Iris pigment epithelial cell (primary cell): Measurements from ENCODE around the gene FXYD1.
"Not testable (repeated sequence)": the region's sequence is repeated elsewhere in the genome, so short reads cannot be mapped to it uniquely, and the experiment has no call there.

Experiments
- DNase-seq: peaks from one replicate; pipeline ENCODE4 v3.0.0-alpha.2; 2011; ENCODE audit warnings: low read depth

FXYD1 gene

DNA sequence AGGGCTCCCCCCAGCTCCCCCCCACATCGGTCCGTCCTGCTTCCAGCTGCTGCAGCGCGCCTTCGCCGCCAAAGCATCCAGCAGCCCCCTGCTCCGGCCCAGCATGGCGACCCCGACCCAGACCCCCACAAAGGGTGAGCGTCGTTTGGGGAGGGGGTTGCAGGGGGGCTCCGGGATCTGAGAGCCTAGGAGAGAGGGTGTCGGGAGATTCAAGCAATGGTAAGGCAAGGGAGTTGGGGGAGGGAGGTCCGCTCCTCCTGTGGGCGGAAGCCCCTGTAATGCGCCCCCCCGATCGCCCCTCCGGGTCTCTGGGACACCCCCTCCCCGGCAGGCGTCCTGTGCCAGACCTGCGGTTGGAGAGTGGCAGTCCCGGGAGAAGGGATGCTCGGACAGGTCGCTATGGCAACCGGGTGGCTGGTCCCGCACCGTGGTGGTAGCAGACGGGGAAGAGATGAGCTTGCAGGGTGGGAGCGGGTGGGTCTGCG lies 4.6 kb downstream of the FXYD1 start, which contains the start of gene FXYD7:
Gene FXYD7 (plus strand): TSS at position 25 of the 485 bp plus-strand sequence. CDS start 79 bp downstream, at position 104.
- DNase-seq: no peak

DNA sequence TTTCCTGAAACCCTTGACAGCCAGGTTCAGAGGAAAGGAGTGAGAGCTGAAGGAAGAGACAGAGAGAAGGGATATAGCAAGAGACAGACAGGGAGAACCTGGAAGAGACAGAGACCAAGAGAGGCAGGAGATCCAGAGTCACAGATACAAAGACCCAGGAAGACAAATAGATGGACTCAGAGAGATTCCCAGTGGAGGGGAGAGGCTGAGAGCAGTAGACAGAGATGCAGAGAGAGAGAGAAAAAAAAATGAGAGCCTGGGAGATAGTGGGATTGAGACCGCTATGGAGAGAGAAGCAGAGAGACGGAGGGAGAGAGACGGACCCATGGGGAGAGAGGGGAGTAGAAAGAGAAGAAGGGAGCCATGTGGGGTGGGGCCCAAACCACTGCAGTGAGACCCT lies 5.2 kb downstream of the FXYD1 start:
- no peak for DNase-seq

DNA sequence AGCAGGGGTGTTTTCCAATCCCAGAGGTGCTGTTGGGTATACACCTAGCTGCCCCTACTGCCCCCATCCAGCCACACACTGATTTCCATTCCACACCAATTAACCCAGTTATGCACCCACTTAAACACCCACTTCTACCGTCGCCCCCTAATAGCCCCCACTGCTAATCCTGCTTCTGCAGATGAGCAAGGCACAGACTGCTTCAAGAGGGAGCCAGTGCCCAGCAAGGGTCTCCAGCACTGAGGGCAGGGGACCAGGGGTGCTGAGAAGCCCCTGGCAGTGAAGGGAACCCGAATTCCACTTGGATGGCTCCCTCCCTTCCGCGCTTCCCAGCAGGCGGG lies 5.6 kb downstream of the FXYD1 start:
- DNase-seq: no peak

DNA sequence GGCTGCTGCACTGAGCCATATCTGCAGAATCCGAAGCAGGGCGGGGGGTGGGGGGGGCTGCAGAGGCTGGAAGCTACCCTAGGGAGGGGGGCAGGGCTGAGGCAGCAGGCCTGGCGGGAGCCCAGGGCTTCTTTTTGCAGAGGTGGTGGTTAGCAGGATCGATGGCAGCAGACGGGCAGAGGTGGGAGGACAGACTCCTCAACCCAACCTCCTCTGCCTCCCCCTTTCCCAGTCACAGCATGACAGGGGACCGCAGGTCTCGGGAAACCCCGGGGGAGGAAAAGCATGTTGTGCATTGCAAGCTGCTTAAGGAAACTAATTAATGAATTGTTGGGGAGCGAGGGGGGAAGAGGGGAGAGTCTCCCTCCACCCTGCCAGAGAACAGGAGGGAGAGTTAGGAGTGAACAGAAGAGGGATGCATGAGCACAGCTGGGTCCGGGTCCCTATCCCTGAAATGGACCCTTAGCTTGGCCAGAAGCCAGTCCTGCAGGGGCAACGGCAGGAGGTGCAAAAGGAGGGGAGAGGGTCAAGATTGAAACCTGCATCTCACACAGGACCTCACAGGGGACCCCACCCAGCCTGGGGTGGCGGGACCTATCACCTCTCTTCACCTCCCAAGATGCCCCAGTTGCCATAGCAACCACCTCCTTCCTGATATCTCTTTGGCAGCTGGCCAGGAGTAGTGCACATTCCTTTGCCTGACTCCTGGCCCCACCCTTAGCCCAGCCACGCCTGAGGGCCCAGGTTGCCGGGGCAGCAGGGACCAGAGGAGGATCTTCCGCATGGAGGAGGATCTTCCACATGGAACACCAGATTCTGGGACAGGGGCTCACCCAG lies 6.2 kb downstream of the FXYD1 start:
- no peak for DNase-seq

DNA sequence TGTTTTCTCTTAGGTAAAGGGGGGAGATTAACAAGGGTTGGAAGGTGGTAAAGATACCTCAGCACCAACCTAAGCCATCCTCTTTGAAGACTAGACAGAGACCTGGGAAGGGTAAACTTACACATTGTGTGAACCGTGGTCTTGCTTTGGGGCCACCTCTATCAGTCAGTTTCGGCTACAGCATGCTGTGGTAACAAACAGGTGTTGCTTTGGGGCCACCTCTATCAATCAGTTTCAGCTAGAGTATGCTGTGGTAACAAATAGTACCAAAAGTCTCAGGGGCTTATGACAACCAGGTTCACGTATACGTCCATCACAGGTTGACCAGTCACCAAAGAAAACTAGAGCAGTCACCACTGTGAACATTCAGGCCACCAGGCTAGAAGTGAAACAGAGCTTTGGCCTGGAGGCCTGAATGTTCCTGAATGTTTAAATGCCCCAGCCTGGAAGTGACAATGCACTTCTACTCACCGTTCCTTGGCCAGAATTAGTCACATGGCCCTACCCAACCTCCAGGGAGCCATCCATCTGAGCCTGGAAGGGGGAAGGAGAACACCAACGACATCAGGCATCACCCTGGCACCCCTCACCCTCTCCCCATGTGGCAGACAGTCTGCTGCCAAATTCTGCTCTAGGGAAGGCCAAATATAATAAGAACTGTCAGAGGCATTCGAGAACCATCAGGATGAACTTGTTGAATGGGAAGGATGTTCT lies 8.3 kb downstream of the FXYD1 start:
- no peak for DNase-seq

DNA sequence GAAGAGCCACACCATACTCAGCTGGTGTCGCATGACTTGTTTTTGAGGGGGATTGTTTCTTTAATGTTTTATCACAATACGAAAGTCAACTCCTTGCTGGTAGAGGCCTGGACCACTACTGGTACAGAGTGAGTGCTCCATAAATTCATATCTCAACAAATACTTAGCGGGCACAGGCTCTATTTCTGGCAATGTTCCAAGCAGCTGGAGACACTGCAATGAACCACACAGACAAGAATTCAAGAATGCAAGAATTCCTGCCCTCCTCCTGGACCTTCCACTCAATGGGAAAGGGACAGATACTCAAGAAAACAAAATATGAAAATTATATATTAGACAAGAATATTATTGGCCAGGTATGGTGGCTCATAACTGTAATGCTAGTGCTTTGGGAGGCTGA lies 10.8 kb downstream of the FXYD1 start:
- no peak for DNase-seq

DNA sequence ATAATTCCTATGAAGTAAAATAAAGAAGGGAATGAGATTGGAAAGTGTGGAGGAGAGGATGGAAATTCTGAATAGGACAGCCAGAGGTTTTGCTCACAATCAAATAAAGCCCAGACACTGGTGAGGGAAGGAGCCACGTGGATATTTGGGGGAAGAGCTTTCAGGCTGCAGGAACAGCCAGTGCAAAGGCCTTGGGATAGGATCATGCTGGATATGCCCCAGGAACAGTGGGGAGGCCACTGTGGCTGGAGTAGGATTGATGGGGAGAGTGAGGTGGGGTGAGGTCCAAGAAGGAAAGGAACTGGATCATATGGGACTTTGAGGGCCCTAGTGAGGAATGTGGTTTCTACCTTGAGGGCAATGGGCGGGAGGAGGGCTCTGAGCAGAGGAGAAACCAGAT lies 11.8 kb downstream of the FXYD1 start:
- no peak for DNase-seq

DNA sequence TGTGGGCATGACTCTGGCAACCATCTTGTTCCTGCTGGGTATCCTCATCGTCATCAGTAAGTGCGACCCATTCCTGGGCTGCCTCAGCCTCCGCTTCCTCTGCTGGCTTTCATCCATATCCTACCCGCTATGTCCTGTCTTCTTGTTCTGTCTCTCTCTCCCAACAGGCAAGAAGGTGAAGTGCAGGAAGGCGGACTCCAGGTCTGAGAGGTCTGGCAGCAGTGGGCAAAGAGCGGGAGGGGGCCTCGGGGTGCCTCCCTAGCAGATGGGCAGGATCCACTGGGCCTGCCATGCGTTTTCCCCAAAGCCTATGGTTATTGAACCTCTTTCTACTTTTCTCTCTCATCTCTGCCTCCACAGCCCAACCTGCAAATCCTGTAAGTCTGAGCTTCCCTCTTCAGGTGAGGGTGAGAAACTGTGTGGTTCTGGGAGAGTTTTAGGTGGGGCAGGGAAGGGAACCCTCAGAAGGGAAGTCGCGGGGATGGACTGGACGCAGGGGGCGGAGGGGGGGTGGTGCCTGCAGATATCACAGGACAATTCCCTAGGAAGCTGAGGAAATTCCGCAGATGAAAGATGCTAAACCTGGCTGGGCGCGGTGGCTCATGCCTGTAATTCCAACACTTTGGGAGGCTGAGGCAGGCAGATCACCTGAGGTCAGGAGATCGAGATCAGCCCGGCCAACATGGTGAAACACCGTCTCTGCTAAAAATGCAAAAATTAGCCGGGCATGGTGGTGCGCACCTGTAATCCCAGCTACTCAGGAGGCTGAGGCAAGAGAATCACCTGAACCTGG lies 12.8 kb downstream of the FXYD1 start:
- no peak for DNase-seq

DNA sequence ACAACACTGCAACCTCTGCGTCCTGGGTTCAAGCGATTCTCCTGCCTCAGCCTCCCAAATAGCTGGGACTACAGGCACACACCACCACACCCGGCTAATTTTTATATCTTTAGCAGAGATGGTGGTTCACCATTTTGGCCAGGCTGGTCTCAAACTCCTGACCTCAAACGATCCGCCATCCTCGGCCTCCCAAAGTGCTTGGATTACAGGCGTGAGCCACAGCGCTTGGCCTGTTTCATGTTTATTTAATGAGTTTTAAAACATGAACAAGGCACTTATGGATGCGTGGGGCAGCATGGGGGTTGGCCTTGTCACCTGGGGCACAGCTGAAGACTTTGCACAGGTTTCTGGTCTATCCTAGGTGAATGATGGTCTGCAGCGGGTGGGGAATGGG lies 14.5 kb downstream of the FXYD1 start:
- not testable (repeated sequence) for DNase-seq

DNA sequence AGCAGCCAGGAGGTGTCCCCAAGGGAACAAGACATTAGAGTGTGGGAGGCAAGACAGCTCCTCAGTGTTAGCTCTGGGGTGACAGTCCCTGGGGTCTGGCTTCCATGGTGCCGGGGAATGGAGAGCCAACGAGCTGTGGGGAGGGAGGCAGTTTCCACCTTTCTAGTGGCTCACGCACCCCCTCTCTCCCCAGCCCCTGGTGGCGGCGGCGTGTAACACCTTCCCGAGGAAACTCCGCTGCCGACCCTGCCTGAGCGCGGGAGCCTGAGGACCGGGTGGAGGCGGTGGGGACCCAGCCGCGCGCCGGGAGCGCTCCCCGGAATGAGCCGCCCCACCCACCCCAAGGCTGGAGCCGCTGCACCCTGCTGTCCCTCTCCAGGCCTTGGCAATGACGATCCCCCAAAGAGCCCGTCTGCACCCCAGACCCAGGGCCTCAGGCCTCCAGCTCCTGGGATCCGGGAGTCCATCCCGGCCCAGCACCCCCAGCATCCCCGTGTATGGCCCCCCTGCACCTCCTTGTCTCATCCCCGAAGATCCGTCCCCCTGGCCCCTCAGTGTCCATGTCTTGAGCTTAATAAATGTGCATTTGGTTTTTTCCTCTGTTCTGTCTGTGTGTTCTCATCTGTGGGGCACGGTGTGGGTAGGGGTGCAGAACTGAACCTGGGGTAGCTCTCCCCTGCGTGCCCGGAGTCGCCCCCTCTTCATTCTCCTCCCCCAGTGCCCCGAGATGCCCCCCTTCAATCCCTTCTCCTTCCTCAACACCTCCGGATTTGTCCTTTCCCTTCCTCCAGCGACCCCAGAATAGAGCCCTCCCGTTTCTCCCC lies 15.3 kb downstream of the FXYD1 start:
- peak; percentile 40 for DNase-seq

DNA sequence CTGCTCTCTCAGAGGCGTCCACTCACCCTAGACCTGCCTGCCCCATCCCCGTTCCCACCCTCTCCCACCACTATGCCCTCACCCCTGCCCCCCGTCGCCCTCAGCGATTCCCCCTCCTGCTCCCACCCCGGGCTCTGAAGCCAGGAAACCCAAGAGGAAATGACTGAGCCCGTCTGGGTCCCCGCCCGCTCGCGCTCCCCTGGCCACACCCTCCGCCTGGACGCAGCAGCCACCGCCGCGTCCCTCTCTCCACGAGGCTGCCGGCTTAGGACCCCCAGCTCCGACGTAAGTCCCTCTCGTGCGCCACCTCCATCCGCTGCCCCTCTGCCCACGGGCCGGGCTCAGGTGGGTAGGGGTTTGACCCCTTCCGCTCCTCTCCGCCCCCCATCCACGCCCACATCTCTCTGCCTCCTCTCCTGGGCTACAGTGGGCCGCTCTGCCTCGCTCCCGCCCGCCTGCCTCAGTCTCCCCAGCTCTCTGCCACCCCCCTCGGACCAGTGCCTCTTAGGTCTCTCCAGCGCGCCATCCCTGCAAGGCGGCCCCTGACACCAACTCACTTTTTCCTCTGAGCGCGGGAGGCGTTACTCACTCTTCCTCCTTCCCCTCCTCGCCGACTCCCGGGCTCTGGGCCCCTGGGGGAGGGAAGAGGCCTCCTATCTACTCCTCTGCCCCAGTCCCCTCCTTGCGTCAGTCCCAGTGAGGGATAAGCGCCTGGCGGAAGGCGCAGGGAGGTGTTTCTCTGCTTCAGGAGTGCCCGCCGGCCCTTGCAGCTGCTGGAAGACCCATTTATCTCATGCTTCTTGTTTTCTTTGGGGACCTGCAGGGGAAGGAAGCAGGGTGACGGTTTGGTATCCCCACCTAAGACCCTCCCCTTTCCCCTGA lies 16.1 kb downstream of the FXYD1 start, which contains the start of gene FXYD5:
Gene FXYD5 (plus strand): TSS at position 211 of the 882 bp plus-strand sequence. CDS start 816 bp downstream, outside the sequence.
- peak; percentile 84 for DNase-seq

DNA sequence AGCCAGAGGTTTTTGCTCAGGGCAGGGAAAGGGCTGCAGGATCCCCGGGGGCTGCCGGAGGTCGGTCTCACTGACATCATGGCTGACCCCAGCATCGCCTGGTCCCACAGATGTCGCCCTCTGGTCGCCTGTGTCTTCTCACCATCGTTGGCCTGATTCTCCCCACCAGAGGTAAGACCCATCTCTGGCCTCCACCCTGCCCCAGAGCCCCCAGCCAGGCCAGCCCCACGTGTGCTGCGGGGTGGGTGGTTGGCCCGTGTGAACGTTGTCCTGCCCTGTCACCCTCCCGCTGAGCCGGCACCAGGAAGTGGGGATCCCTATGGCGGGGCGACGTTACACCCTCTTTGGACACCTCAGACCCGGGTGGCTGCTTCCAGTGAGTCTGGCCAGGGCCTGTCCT lies 16.8 kb downstream of the FXYD1 start:
- no peak for DNase-seq

DNA sequence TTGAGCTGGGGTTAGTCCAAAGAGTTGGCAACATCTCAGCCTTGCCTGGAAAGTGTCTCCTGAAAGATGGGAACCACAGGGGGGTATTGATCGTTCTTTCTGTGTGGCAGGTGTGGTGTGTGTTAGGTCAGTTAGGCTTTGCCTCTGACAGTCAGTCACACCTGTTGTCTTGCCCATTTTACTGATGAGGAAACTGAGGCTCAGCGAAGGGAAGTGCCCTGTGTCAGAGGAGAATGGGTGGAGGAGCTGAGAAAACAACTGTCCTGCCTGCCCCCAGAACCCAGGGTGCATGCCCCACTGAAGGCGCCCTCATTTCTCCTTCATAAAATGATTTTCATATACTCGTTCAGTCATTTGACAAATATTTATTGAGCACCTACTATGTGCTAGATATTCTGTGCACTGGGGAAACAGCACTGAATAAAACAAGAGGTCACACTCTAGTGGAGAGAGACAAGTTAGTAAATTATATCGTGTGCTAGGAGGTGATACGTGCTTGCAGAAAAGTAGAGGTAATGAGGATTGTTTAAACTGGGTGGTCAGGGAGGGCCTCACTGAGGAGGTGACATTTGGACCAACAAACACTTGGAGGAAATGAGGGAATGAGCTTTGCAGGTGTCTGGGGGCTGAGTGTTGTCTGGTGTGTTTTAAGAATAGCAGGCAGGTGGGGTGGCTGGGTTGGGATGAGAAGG lies 17.5 kb downstream of the FXYD1 start:
- DNase-seq: no peak

DNA sequence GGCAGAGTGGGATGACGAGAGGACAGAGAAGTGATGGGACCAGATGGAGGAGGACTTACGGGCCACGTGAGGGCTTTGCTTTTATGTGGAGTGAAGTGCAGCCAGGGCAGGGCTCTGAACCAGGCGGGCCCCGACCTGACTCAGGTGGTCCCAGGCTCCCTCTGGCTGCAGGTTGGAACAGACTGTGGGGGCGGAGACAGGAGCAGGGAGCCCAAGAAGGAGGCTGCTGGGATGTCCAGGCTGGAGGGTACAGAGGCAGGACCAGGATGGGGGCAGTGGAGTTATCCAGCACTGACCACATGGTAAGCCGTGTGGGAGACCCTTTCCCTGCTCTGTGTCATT lies 18.0 kb downstream of the FXYD1 start:
- no peak for DNase-seq

DNA sequence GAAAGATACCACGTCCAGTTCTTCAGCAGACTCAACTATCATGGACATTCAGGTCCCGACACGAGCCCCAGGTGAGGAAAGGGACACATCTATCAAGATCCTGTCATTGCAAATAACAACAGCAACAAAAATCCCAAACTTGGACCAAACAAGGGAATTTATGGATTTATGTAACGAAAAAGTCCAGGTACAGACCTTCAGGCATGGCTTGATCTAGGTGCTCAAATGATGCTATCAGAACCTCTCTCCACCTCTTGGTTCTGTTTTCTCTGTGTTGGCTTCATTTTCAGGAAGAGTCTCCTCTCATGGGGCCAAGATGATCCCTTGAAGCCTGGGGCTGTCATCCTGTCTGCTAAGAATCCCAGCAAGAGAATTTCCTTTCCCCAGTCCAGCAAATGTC lies 18.8 kb downstream of the FXYD1 start:
- DNase-seq: no peak

DNA sequence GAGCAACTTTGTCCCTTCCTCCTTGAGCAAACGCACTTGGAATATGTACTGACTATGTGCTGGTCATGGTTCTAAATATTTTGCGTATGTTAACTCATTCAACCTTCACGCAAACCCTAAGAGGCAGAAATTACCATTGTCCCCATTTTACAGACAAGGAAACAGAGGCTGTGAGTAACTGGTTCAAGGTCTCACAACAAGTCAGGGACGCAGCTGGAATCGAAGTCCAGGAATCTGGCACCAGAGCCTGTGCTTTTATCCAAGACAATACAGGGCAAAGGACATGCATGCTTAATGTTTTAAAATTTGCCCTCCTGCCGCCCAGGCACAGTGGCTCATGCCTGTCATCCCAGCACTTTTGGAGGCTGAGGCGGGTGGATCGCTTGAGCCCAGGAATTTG lies 21.0 kb downstream of the FXYD1 start:
- no peak for DNase-seq

DNA sequence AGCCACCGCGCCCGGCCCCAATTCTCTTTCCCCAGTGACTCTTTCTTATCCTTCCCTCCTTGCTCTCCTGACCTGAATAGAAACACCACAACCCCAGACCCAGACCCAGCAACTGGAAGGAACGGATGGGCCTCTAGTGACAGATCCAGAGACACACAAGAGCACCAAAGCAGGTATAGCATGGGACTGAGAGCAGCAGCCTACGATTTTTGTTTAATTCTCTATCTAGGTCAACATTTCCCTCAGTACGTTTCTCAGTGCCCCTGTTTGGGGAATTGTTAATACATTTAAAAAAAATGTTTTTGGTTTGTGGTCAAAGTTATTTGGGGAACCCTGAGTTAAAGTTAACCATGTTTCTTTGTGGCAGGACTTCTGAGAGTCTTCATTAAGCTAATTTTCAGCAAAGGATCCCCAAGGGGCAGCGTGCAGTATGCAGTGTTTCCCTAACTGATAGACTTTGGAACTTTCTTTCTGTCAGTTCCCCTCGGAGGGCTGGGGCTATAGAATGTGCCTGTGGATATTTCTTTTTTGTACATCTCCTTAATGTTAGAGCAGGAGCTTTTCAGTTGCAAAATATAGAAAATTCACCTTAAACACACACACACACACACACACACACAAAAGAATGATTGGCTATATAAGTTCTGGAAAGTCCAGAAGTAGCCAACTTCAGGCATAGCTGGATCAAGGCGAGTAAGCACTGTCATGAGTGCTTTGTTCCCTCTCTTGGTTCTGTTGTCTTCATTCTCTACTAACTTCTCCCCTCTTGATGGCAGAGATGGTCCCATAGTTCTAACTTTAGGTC lies 22.2 kb downstream of the FXYD1 start:
- no peak for DNase-seq

DNA sequence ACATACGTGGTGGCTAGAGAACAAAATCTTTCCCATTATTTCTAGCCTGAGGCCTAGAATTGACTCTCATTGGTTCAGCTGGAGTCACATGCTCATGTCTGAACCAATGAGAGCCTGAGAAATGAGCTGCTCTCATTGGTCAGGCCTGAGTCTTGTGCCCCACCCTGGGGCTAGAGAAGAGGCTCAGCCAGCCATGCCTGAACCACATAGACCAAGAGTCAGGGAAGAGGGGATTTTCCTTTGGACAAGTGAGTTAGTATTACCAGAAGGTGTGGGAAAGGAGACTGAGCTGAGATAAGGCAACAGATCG lies 22.8 kb downstream of the FXYD1 start:
- no peak for DNase-seq
